HG03066 (cell line): ENCODE results near the gene PHF14.
A peak's percentile ranks its signal among the peaks of the same experiment; 100 is the strongest.

Experiments used
- ATAC-seq: cut with Tn5 transposase; IDR thresholded peaks from one replicate; pipeline ENCODE4 v1.9.1; 2021; ENCODE audit warnings: low read depth; ENCODE audit not compliant: unreplicated experiment

Gene PHF14

GRCh38 chr7:11082552-11083213 lies 109.0 kb downstream of the PHF14 start:
- ATAC-seq: no peak

- no peak for ATAC-seq
Measured at GRCh38 chr7:11083214-11083568, 109.5 kb downstream of the PHF14 start.

GRCh38 chr7:11104578-11104977 lies 130.9 kb downstream of the PHF14 start:
- ATAC-seq: no peak

- no peak for ATAC-seq
Measured at GRCh38 chr7:11109659-11110058, 136.0 kb downstream of the PHF14 start.

- peak; percentile 77 for ATAC-seq
Measured at GRCh38 chr7:11120068-11120664, 146.5 kb downstream of the PHF14 start.

GRCh38 chr7:11120675-11121220 lies 147.1 kb downstream of the PHF14 start:
- ATAC-seq: peak; percentile 19

- no peak for ATAC-seq
Measured at GRCh38 chr7:11124856-11125559, 151.3 kb downstream of the PHF14 start.

GRCh38 chr7:11127114-11127785 lies 153.6 kb downstream of the PHF14 start:
- no peak for ATAC-seq

- no peak for ATAC-seq
Measured at GRCh38 chr7:11127988-11128387, 154.3 kb downstream of the PHF14 start.

- no peak for ATAC-seq
Measured at GRCh38 chr7:11128498-11128897, 154.8 kb downstream of the PHF14 start.

GRCh38 chr7:11130012-11130411 lies 156.3 kb downstream of the PHF14 start:
- no peak for ATAC-seq

- ATAC-seq: no peak
Measured at GRCh38 chr7:11130601-11131000, 156.9 kb downstream of the PHF14 start.

GRCh38 chr7:11133436-11133959 lies 159.8 kb downstream of the PHF14 start:
- no peak for ATAC-seq

GRCh38 chr7:11135573-11135972 lies 161.9 kb downstream of the PHF14 start:
- ATAC-seq: no peak

- no peak for ATAC-seq
Measured at GRCh38 chr7:11141541-11141940, 167.9 kb downstream of the PHF14 start.

- no peak for ATAC-seq
Measured at GRCh38 chr7:11153694-11154093, 180.0 kb downstream of the PHF14 start.

GRCh38 chr7:11155883-11156282 lies 182.2 kb downstream of the PHF14 start:
- ATAC-seq: no peak

- ATAC-seq: no peak
Measured at GRCh38 chr7:11161499-11161898, 187.8 kb downstream of the PHF14 start.

- no peak for ATAC-seq
Measured at GRCh38 chr7:11163220-11163619, 189.5 kb downstream of the PHF14 start.

- no peak for ATAC-seq
Measured at GRCh38 chr7:11166051-11166450, 192.4 kb downstream of the PHF14 start.

- no peak for ATAC-seq
Measured at GRCh38 chr7:11168650-11169170, 195.0 kb downstream of the PHF14 start.
